HEK293T (cell line): ENCODE data around the gene USP6.
"Not testable (repeated sequence)": the region's sequence is repeated elsewhere in the genome, so short reads cannot be mapped to it uniquely, and the experiment has no call there.

Experiments
- ARNT ChIP-seq: fragments of 450-650 bp; IDR thresholded peaks from 2 replicates; pipeline ENCODE4 v1.6.1; 2017; ENCODE audit warnings: mild to moderate bottlenecking
- BHLHE40 ChIP-seq: fragments of 450-650 bp; IDR thresholded peaks from 2 replicates; pipeline ENCODE4 v1.6.1; 2016; ENCODE audit warnings: mild to moderate bottlenecking, moderate library complexity, borderline replicate concordance
- CTBP1 ChIP-seq: fragments of 450-650 bp; IDR thresholded peaks from 2 replicates; pipeline ENCODE4 v1.6.1; 2016; ENCODE audit warnings: borderline replicate concordance
- ELF4 ChIP-seq: fragments of 450-650 bp; IDR thresholded peaks from 2 replicates; pipeline ENCODE4 v1.6.1; 2017; ENCODE audit warnings: antibody characterized with exemption
- FOXA1 ChIP-seq: fragments of 450-650 bp; IDR thresholded peaks from 2 replicates; pipeline ENCODE4 v1.6.1; 2016; ENCODE audit warnings: mild to moderate bottlenecking
- FOXK2 ChIP-seq: fragments of 450-650 bp; IDR thresholded peaks from 2 replicates; pipeline ENCODE4 v1.6.1; 2016; ENCODE audit warnings: mild to moderate bottlenecking
- FOXM1 ChIP-seq: fragments of 450-650 bp; IDR thresholded peaks from 2 replicates; pipeline ENCODE4 v1.6.1; 2017; ENCODE audit warnings: mild to moderate bottlenecking, borderline replicate concordance
- L3MBTL2 ChIP-seq: fragments of 450-650 bp; conservative IDR thresholded peaks from 2 replicates; pipeline ENCODE4 v1.6.1; 2016; ENCODE audit warnings: mild to moderate bottlenecking
- LEF1 ChIP-seq: fragments of 450-650 bp; IDR thresholded peaks from 2 replicates; pipeline ENCODE4 v1.6.1; 2017; ENCODE audit warnings: mild to moderate bottlenecking, borderline replicate concordance
- SP1 ChIP-seq: fragments of 450-650 bp; IDR thresholded peaks from 2 replicates; pipeline ENCODE4 v1.6.1; 2017
- SUZ12 ChIP-seq: fragments of 450-650 bp; IDR thresholded peaks from 2 replicates; pipeline ENCODE4 v1.6.1; 2016; ENCODE audit warnings: mild to moderate bottlenecking
- TARDBP ChIP-seq: fragments of 450-650 bp; IDR thresholded peaks from 2 replicates; pipeline ENCODE4 v1.6.1; 2016
- ZNF384 ChIP-seq: fragments of 450-650 bp; IDR thresholded peaks from 2 replicates; pipeline ENCODE4 v1.6.1; 2016
- TF ChIP-seq, protein P1 (sequence below): fragments of 450-650 bp; IDR thresholded peaks from 2 replicates; pipeline ENCODE4 v1.6.1; 2016

DNA sequence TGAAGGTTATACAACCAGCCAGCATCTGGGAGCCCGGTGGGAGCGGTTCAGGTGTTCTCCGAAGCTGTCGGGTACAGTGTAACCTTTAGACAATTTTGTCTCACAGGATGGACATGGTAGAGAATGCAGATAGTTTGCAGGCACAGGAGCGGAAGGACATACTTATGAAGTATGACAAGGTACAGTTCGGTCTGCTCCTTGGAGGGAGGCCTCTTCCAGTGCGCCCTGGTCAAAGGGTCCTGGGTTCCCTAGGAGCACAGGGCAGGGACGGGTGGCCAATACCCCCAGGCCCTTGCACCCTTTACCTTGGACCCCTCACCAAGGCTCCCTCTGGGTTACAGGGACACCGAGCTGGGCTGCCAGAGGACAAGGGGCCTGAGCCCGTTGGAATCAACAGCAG, 14.4 kb downstream of the USP6 start:
- TF ChIP-seq L3MBTL2, BHLHE40, FOXM1, ARNT, FOXA1, FOXK2, ZNF384, SP1, CTBP1, TARDBP, ELF4, SUZ12, LEF1: not testable (repeated sequence)
- TF ChIP-seq, protein P1, sequence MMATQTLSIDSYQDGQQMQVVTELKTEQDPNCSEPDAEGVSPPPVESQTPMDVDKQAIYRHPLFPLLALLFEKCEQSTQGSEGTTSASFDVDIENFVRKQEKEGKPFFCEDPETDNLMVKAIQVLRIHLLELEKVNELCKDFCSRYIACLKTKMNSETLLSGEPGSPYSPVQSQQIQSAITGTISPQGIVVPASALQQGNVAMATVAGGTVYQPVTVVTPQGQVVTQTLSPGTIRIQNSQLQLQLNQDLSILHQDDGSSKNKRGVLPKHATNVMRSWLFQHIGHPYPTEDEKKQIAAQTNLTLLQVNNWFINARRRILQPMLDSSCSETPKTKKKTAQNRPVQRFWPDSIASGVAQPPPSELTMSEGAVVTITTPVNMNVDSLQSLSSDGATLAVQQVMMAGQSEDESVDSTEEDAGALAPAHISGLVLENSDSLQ: not testable (repeated sequence)
